HEK293 (cell line): ENCODE measurements around the gene GPR22.
A peak's percentile ranks its signal among the peaks of the same experiment; 100 is the strongest.

Source experiments
- CTCF ChIA-PET: fragments of 350-600 bp; formaldehyde crosslinking; extraction: SDS; loops from one replicate; lab custom pipeline; 2021; ENCODE audit warnings: antibody characterized with exemption; lab: Yijun Ruan, JAX
- POLR2A ChIA-PET: fragments of 300-600 bp; formaldehyde crosslinking; extraction: SDS; loops from one replicate; lab custom pipeline; 2020; ENCODE audit warnings: antibody characterized with exemption, inconsistent platforms; lab: Yijun Ruan, JAX
- H3K27ac ChIP-seq: fragments of 200-500 bp; sonication (Bioruptor generic); 2 replicates; pipeline ENCODE4 v1.5.1; 2014; ENCODE audit warnings: low read depth, low read length, control low read depth, inconsistent platforms; ENCODE audit errors: extremely low read depth
- H3K36me3 ChIP-seq, 2 experiments: fragments of 200-500 bp in 1 of 2; sonication (Bioruptor generic) in 1 of 2; 1 replicate in 1 of 2; 2 replicates in 1 of 2; pipeline ENCODE4 v1.5.1; 2014 to 2017; ENCODE audit warnings: inconsistent platforms in 2 of 2, low read length in 2 of 2; ENCODE audit not compliant: control insufficient read depth in 2 of 2, insufficient read depth in 1 of 2
- H3K4me1 ChIP-seq: fragments of 200-500 bp; sonication (Bioruptor generic); 2 replicates; pipeline ENCODE4 v1.5.1; 2014; ENCODE audit warnings: mild to moderate bottlenecking, low read length, inconsistent platforms; ENCODE audit not compliant: control insufficient read depth, insufficient read depth
- H3K4me3 ChIP-seq: 2 replicates; pipeline ENCODE4 v1.5.1; 2011; ENCODE audit warnings: low read depth, mild to moderate bottlenecking, control low read depth, low read length, moderate library complexity
- H3K9me3 ChIP-seq: fragments of 200-500 bp; sonication (Bioruptor generic); 2 replicates; pipeline ENCODE4 v1.5.1; 2014; ENCODE audit warnings: low read depth, low read length, inconsistent platforms; ENCODE audit not compliant: control insufficient read depth, insufficient read depth
- ATF2 ChIP-seq: fragments of 450-650 bp; formaldehyde crosslinking; IDR thresholded peaks from 2 replicates; pipeline ENCODE4 v1.5.1; 2016; ENCODE audit warnings: missing biosample characterization, missing genetic modification characterization, low read depth
- GLIS1 ChIP-seq: fragments of 450-650 bp; formaldehyde crosslinking; IDR thresholded peaks from 2 replicates; pipeline ENCODE4 v1.5.1; 2016; ENCODE audit warnings: missing biosample characterization, missing genetic modification characterization
- GLIS2 ChIP-seq: fragments of 450-650 bp; formaldehyde crosslinking; IDR thresholded peaks from 2 replicates; pipeline ENCODE4 v1.5.1; 2016; ENCODE audit warnings: missing biosample characterization, missing genetic modification characterization
- SCRT2 ChIP-seq: fragments of 450-650 bp; formaldehyde crosslinking; IDR thresholded peaks from 2 replicates; pipeline ENCODE4 v1.5.1; 2016; ENCODE audit warnings: missing biosample characterization, missing genetic modification characterization
- SETDB1 ChIP-seq: IDR thresholded peaks from one replicate; pipeline ENCODE4 v1.6.1; 2017; ENCODE audit warnings: mild to moderate bottlenecking, low read length, moderate library complexity, mixed read lengths; ENCODE audit not compliant: insufficient read length
- SP3 ChIP-seq: fragments of 450-650 bp; formaldehyde crosslinking; IDR thresholded peaks from 2 replicates; pipeline ENCODE4 v1.5.1; 2016; ENCODE audit warnings: missing biosample characterization, missing genetic modification characterization
- SP7 ChIP-seq: fragments of 450-650 bp; formaldehyde crosslinking; IDR thresholded peaks from 2 replicates; pipeline ENCODE4 v1.5.1; 2016; ENCODE audit warnings: missing biosample characterization, missing genetic modification characterization
- ZBTB1 ChIP-seq: fragments of 450-650 bp; formaldehyde crosslinking; IDR thresholded peaks from 2 replicates; pipeline ENCODE4 v1.5.1; 2016; ENCODE audit warnings: missing biosample characterization, missing genetic modification characterization
- ZBTB20 ChIP-seq: fragments of 450-650 bp; formaldehyde crosslinking; IDR thresholded peaks from 2 replicates; pipeline ENCODE4 v1.5.1; 2016; ENCODE audit warnings: missing biosample characterization, missing genetic modification characterization
- ZBTB44 ChIP-seq: fragments of 450-650 bp; IDR thresholded peaks from 2 replicates; pipeline ENCODE4 v1.5.1; 2018; ENCODE audit warnings: missing biosample characterization, mild to moderate bottlenecking, missing genetic modification characterization
- ZEB2 ChIP-seq: fragments of 450-650 bp; formaldehyde crosslinking; IDR thresholded peaks from 2 replicates; pipeline ENCODE4 v1.5.1; 2016; ENCODE audit warnings: missing biosample characterization, missing genetic modification characterization
- ZIC2 ChIP-seq: fragments of 450-650 bp; formaldehyde crosslinking; IDR thresholded peaks from 2 replicates; pipeline ENCODE4 v1.5.1; 2016; ENCODE audit warnings: missing biosample characterization, missing genetic modification characterization
- ZNF140 ChIP-seq: fragments of 450-650 bp; formaldehyde crosslinking; IDR thresholded peaks from 2 replicates; pipeline ENCODE4 v1.5.1; 2016; ENCODE audit warnings: missing biosample characterization, missing genetic modification characterization
- ZNF23 ChIP-seq: fragments of 450-650 bp; formaldehyde crosslinking; IDR thresholded peaks from 2 replicates; pipeline ENCODE4 v1.5.1; 2016; ENCODE audit warnings: missing biosample characterization, missing genetic modification characterization, borderline replicate concordance
- ZNF266 ChIP-seq: fragments of 450-650 bp; formaldehyde crosslinking; IDR thresholded peaks from 2 replicates; pipeline ENCODE4 v1.5.1; 2016; ENCODE audit warnings: missing biosample characterization, missing genetic modification characterization, low read depth
- ZNF473 ChIP-seq: fragments of 450-650 bp; formaldehyde crosslinking; IDR thresholded peaks from 2 replicates; pipeline ENCODE4 v1.5.1; 2017; ENCODE audit warnings: missing biosample characterization, missing genetic modification characterization
- ZNF510 ChIP-seq: fragments of 450-650 bp; formaldehyde crosslinking; IDR thresholded peaks from 2 replicates; pipeline ENCODE4 v1.5.1; 2018; ENCODE audit warnings: mild to moderate bottlenecking, missing genetic modification characterization, missing biosample characterization; ENCODE audit not compliant: insufficient replicate concordance
- ZNF529 ChIP-seq: fragments of 450-650 bp; formaldehyde crosslinking; IDR thresholded peaks from 2 replicates; pipeline ENCODE4 v1.5.1; 2017; ENCODE audit warnings: missing genetic modification characterization, missing biosample characterization; ENCODE audit not compliant: insufficient replicate concordance
- ZNF624 ChIP-seq: fragments of 450-650 bp; formaldehyde crosslinking; IDR thresholded peaks from 2 replicates; pipeline ENCODE4 v1.5.1; 2017; ENCODE audit warnings: missing biosample characterization, missing genetic modification characterization
- ZNF792 ChIP-seq: fragments of 450-650 bp; formaldehyde crosslinking; IDR thresholded peaks from 2 replicates; pipeline ENCODE4 v1.5.1; 2016; ENCODE audit warnings: missing biosample characterization, missing genetic modification characterization
- ZNF830 ChIP-seq: fragments of 450-650 bp; IDR thresholded peaks from 2 replicates; pipeline ENCODE4 v1.5.0; 2018; ENCODE audit warnings: missing biosample characterization, missing genetic modification characterization, low read depth, mild to moderate bottlenecking, moderate library complexity
- TF ChIP-seq, protein P1 (sequence below): fragments of 450-650 bp; formaldehyde crosslinking; IDR thresholded peaks from 2 replicates; pipeline ENCODE4 v1.5.1; 2017; ENCODE audit warnings: missing biosample characterization, missing genetic modification characterization

GPR22 gene

DNA sequence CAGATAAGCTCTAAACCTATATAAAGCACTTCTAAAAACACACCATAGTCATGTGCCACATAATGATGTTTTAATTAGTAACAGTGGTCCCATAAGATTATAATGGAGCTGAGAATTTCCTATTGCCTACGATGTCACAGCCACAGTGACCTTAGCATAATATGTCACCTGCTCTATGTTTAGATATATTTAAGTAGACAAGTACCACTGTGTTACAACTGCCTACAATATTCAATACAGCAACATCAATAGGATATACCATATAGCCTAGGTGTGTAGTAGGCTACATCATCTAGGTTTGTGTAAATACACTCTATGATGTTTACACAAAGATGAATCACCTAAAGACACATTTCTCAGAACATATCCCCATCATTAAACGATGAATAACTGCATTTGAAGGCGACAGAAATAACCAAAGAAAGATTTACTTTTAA, 24.5 kb downstream of the GPR22 start:
- Histone ChIP-seq H3K9me3 (no peaks in the 10 kb centered on the region), H3K4me1 (no peaks in the 10 kb centered on the region), H3K36me3 (no peaks in the 10 kb centered on the region; a peak in 1 of 3 replicates), H3K4me3 (no peak overlapping the region), H3K27ac (no peak overlapping the region)
- ChIA-PET CTCF (no interaction called here), POLR2A (no interaction called here)
- TF ChIP-seq SP3 (tag by site-specific recombination): peak; percentile 14; the same call in 1 of the 2 replicates
- TF ChIP-seq ZNF140 (tag by site-specific recombination): no peak
- TF ChIP-seq, protein P1, sequence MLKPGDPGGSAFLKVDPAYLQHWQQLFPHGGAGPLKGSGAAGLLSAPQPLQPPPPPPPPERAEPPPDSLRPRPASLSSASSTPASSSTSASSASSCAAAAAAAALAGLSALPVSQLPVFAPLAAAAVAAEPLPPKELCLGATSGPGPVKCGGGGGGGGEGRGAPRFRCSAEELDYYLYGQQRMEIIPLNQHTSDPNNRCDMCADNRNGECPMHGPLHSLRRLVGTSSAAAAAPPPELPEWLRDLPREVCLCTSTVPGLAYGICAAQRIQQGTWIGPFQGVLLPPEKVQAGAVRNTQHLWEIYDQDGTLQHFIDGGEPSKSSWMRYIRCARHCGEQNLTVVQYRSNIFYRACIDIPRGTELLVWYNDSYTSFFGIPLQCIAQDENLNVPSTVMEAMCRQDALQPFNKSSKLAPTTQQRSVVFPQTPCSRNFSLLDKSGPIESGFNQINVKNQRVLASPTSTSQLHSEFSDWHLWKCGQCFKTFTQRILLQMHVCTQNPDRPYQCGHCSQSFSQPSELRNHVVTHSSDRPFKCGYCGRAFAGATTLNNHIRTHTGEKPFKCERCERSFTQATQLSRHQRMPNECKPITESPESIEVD (tag by site-specific recombination): 0 out of 2 replicates have a peak, but pooled peaks have one; percentile 15
- TF ChIP-seq SP7 (tag by site-specific recombination): peak; percentile 53
- no peak for TF ChIP-seq ZBTB1 (tag by site-specific recombination)

DNA sequence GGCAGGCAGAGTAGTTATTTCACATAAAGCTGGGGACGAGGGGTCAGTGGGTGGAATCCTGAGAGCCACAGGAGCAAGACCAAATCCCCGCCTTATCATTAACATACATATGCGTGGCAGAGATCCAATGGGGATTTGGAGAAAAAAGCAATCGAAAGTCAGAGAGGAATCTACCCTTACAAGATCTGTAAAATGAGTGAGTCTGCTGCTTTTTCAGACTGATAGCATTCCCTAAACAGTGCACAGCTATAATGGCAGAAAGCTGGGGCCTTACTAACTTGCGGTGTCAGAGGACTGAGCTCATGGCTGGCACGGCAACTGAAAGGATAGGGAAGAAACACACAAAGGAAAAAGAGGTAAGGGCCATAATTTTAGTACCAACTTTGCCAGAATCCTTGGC, 25.0 kb downstream of the GPR22 start:
- Histone ChIP-seq H3K27ac (no peak overlapping the region), H3K9me3 (no peaks in the 10 kb centered on the region), H3K4me1 (no peaks in the 10 kb centered on the region), H3K4me3 (no peak overlapping the region), H3K36me3 (no peaks in the 10 kb centered on the region; a peak in 1 of 3 replicates)
- ChIA-PET POLR2A (no interaction called here), CTCF (interaction anchor here (0.6 kb wide), 1 partner anchor 724 kb away, joined by 3 read pairs; no protein-coding TSS in a partner anchor)
- TF ChIP-seq ZBTB20 (tag by site-specific recombination) (no peak), ZEB2 (tag by site-specific recombination) (no peak), ZBTB44 (tag by site-specific recombination) (no peak), ZNF624 (tag by site-specific recombination) (no peak), ZNF830 (no peak), SCRT2 (tag by site-specific recombination) (no peak), ZNF510 (tag by site-specific recombination) (no peak), ZNF792 (tag by site-specific recombination) (no peak), ZNF23 (tag by site-specific recombination) (no peak), GLIS1 (tag by site-specific recombination) (no peak), ZIC2 (tag by site-specific recombination) (no peak), ZNF473 (tag by site-specific recombination) (no peak), SETDB1 (no peak), ZNF529 (no peak), ZNF266 (tag by site-specific recombination) (no peak), ATF2 (tag by site-specific recombination) (no peak), GLIS2 (tag by site-specific recombination) (no peak)
